Keratinocyte (primary cell): ENCODE results near the gene EFCAB10.

ENCODE experiments used
- EZH2 ChIP-seq: IDR thresholded peaks from one replicate; pipeline ENCODE4 v1.6.1; 2012; ENCODE audit warnings: inconsistent platforms, mild to moderate bottlenecking, low read length, moderate library complexity
- TF ChIP-seq, protein P1 (sequence below), 3 experiments: IDR thresholded peaks in 1 of 3; conservative IDR thresholded peaks in 1 of 3; optimal IDR thresholded peaks in 1 of 3; 2 replicates in 2 of 3; 3 replicates in 1 of 3; pipeline versions ENCODE3 to v1.5.1; 2011; ENCODE audit warnings: low read length in 3 of 3, mild to moderate bottlenecking in 3 of 3, moderate library complexity in 2 of 3, control low read depth in 1 of 3, inconsistent platforms in 1 of 3; ENCODE audit not compliant: insufficient read depth in 2 of 3; ENCODE audit errors: extremely low read depth in 1 of 3

- TF ChIP-seq, protein P1, sequence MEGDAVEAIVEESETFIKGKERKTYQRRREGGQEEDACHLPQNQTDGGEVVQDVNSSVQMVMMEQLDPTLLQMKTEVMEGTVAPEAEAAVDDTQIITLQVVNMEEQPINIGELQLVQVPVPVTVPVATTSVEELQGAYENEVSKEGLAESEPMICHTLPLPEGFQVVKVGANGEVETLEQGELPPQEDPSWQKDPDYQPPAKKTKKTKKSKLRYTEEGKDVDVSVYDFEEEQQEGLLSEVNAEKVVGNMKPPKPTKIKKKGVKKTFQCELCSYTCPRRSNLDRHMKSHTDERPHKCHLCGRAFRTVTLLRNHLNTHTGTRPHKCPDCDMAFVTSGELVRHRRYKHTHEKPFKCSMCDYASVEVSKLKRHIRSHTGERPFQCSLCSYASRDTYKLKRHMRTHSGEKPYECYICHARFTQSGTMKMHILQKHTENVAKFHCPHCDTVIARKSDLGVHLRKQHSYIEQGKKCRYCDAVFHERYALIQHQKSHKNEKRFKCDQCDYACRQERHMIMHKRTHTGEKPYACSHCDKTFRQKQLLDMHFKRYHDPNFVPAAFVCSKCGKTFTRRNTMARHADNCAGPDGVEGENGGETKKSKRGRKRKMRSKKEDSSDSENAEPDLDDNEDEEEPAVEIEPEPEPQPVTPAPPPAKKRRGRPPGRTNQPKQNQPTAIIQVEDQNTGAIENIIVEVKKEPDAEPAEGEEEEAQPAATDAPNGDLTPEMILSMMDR (optimal IDR thresholded peaks at IDR 0.05 in 1 of 3, IDR thresholded peaks at IDR 0.05 in 1 of 3, conservative IDR thresholded peaks at IDR 0.05 in 1 of 3; ENCODE audit: extremely low read depth in 1 of 3, insufficient read depth in 2 of 3, low read length in 3 of 3), result no peak
- TF ChIP-seq EZH2, result no peak
Observed at GRCh38 chr7:105583061-105583460, 1.8 kb upstream of the EFCAB10 start.
